CD4-positive, alpha-beta T cell treated with Interleukin-12 subunit alpha and Interleukin-12 subunit beta, for 1 hour (primary cell): ENCODE measurements around the gene POC1B.

Experiments
- DNase-seq: peaks from one replicate; pipeline ENCODE4 v3.0.0-alpha.2; 2020

The POC1B gene

GRCh38 chr12:89493670-89494302, 32.1 kb downstream of the POC1B start:
- no peak for DNase-seq

- DNase-seq = no peak
Observed at GRCh38 chr12:89492883-89493282, 33.0 kb downstream of the POC1B start.

- no peak for DNase-seq
Observed at GRCh38 chr12:89490922-89491321, 34.9 kb downstream of the POC1B start.

- DNase-seq = no peak
Observed at GRCh38 chr12:89486264-89486663, 39.6 kb downstream of the POC1B start.

GRCh38 chr12:89484470-89484869, 41.4 kb downstream of the POC1B start:
- no peak for DNase-seq

DNA sequence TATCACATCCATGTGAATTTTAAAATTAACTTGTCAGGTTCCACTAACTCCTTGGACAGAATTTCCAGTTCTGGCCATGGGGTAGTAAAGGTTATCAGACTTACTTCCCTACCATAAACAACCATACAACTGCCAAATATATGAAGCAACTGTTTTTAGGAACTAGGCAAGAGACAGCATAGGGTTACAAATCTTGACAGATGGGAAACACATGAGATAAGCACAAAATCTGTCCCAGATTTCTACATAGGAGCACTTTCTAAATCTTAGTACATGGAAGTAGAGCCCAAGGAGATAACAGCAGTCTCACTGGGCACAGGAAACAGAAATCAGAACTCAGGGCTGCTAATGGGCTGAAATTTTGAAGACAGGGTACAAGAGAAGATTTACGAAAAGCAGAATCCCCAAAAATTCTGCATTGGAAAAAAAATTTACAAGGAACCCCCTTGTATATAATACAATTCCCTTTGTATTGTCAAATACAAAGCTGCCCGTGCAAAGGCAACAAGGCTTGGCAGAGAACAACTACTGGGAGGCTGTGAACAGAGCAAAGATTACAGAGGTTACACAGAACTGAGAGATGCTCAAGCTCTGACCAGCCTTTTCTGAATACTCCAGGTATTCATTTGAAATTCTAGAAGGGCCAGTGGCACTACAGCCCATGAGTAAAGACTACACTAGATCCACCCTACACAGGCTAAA, 44.5 kb downstream of the POC1B start:
- no peak for DNase-seq

- DNase-seq = no peak
Observed at GRCh38 chr12:89479982-89480381, 45.9 kb downstream of the POC1B start.

DNA sequence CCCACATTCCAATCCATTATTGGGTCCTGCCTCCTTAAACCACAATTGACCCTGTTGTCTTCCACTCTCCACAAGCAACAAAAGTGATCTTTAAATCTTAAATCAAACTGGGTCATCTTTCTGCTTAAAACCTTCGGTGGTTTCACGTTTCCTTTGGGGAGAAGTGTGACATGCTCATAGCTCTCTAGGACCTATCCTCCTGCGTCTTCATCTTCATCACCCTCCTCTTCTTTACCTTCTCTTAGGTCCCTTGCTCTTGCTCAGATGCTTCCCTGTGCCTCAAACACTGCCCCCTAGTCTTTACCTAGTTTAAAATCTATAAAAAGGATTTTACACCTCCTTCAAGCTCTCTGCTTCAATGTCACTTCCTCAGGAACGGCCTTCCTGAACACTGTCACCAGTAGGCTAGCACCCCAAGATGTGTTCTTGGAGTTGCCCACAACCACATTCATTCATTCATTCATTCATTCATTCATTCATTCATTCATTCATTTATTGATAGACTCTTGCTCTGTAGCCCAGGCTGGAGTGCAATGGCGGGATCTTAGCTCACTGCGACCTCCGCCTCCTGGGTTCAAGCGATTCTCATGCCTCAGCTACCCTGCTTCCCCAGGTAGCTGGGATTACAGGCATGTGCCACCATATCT, 48.1 kb downstream of the POC1B start:
- no peak for DNase-seq

DNA sequence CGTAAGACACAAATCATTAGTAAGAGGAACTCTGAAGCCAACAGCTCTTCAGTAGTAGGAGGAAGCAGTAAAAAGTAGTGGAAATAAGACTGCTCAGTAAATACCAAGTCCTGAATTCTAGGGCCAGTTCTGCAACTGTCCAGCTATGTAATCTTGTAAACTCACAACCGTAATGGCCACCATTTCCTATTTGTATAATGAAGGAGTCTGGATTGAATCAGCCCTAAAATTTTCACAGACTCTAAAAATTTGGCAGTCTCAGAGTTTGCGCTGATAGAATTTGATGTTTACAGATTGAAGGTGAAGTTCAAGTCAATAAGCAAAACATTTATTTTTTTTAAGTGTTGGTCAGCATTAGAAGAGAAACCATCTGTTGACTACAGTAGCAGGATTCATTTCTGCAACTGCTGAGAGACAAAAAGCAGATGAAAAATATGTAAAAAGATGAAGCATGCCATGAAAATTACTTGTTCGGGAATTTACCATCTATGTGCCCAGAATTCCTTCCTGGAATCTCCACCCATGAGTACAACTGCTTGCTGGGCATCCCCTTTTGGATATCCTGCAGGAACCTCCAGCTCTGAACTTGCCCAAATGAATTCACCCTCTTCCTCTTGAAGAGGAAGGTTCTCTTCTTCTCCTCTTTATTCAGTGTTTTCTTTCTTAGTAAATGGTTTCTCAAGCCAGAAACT, 48.8 kb downstream of the POC1B start:
- no peak for DNase-seq

DNA sequence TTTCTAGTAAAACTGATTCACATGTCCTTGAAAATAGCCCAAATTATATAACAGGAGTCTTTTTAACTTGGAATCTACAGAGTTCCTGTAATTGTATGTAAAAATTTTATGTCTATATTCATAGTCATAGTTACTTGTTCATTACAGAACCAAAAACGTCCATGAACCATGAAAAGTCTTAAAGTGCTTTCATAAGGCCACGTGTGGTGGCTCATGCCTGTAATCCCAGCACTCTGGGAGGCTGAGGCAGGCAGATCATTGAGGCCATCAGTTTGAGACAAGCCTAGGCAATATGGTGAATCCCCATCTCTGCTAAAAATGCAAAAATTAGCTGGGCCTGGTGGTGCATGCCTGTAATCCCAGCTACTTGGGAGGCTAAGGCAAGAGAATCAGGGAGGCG, 49.6 kb downstream of the POC1B start:
- DNase-seq = no peak

DNA sequence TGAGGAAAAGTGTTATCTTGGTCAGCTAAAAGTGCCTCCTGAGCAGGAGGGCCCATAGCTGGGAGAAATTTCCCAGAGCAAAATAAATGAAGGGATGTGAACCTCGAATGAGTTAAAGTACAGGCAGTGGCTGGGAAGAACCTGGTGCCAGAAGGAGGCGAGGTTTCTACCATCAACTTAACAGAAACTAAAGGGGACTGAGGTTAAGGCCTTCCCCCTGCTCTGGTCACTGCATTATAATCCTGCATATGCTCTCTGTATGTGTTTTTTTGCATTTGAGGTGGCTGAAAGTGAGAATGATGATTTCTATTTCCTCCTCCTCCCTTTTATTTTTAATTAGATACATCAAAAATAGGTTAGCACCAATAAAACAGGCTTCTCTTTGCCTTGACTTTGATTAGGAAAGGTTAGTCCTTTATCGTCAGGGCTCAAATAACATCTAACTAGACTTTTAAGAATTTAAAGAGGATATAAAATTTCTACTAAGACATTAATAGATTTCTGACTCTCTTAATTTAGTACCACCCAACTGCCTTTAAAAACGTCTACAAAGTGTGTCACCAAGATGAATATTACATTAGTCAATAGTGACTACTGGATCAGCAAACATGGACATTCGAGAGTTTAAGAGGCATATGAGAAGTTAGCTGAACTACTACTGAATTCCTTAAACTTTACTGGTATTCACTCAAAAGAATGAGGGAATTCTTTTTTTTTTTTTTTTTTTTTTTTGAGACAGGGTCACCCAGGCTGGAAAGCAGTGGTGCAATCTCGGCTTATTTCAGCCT, 50.5 kb downstream of the POC1B start:
- DNase-seq = no peak

- no peak for DNase-seq
Observed at GRCh38 chr12:89474615-89475014, 51.2 kb downstream of the POC1B start.

DNA sequence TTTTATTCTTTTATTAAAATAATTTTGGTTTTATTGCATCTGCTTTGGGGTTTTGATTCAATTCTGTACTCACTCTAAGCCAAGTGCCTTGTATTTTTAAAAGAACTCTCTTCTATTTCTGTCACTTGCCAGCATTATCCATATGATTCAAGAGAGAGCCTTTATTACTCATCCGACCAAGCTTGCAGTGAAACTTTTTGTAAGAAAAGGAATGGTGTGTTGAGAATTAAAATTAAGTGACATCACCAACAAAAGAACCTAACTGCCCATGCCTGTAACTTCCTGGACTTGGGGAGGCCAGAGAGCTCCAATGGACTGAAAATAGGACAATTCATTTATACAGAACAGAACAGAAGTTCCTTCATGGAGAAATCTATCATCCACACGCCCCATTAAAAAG, 53.3 kb downstream of the POC1B start:
- DNase-seq = no peak

DNA sequence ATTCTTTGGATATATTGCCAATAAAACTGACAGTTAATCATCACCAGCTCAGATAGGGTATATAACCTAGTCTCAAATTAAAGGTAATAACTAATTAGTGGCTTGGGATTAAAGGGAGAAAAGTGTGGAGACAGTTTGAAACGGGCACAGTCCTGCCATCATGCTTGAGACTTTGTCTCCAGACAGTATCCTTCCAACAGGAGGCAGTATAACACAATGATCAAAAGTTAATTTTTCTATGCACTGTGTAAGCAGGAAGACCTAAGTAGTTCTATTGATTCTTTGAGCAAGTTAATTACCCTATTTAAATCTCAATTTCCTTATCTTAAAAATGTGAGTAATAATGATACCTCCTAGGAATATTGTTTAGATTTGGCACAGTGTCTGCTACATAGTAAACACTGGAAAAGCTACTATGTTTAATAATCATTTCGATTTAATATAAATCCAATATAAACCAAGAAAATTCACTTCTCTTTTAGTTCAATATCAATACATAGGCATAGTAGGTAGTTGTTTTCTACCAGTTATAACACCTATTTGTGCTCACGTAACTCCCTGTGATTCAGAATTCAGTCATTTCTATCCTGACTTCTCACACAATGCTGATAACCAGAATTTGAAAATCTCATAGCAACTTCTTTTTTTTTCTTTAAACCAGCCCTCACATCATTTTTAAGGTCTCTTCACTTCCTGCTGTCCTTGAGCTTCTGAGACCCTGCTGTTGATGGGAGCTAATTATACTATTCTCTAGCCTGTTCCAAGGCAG, 54.9 kb downstream of the POC1B start:
- DNase-seq = peak; percentile 67

GRCh38 chr12:89469361-89469760, 56.5 kb downstream of the POC1B start:
- peak; percentile 43 for DNase-seq

GRCh38 chr12:89468648-89469326, 57.1 kb downstream of the POC1B start:
- DNase-seq = peak; percentile 47

GRCh38 chr12:89468017-89468416, 57.8 kb downstream of the POC1B start:
- DNase-seq = no peak

- DNase-seq = no peak
Observed at GRCh38 chr12:89464974-89465592, 60.8 kb downstream of the POC1B start.

GRCh38 chr12:89461649-89462612, 63.9 kb downstream of the POC1B start:
- peak; percentile 69 for DNase-seq

GRCh38 chr12:89461190-89461589, 64.7 kb downstream of the POC1B start:
- DNase-seq = no peak
